Naive thymus-derived CD4-positive, alpha-beta T cell (primary cell): ENCODE results near the gene TUBGCP6. TPM values are rescaled to one million over a fixed set of nuclear protein-coding genes. Genes with fewer than 3 reads are reported as not detected.

ENCODE experiments used
- ATAC-seq: fragments of 150-1000 bp; cut with Tn5 transposase; 2 replicates; pipeline ENCODE4 v1.10.0; 2021; ENCODE audit warnings: mild to moderate bottlenecking, moderate library complexity
- CTCF ChIA-PET: fragments of 350-600 bp; sonication (Branson Sonifier 250); formaldehyde crosslinking; loops from one replicate; lab custom pipeline; 2021; ENCODE audit warnings: antibody characterized with exemption; lab: Charles Lee
- POLR2A ChIA-PET: fragments of 350-600 bp; sonication (Branson Sonifier 250); formaldehyde crosslinking; loops from one replicate; lab custom pipeline; 2021; ENCODE audit warnings: antibody characterized with exemption, inconsistent platforms; lab: Charles Lee
- DNase-seq, 9 donors: peaks; one replicate each; pipeline versions ENCODE4 v3.0.0 to v3.0.0-alpha.2; 2020 to 2022; ENCODE audit warnings: mixed read lengths in 1 of 9
- H3K27ac ChIP-seq: one replicate; pipeline ENCODE4 v1.7.0; 2013; ENCODE audit warnings: mild to moderate bottlenecking, low read depth, low read length, moderate library complexity
- H3K27me3 ChIP-seq, 2 donors: one replicate each; pipeline ENCODE4 v1.7.0; 2013; ENCODE audit warnings: low read length in 2 of 2, mild to moderate bottlenecking in 2 of 2, moderate library complexity in 2 of 2; ENCODE audit not compliant: control insufficient read depth in 2 of 2, insufficient read depth in 2 of 2
- H3K36me3 ChIP-seq, 3 experiments: 1 replicate in 2 of 3; 2 replicates in 1 of 3; pipeline ENCODE4 v1.7.0; 2013; ENCODE audit warnings: low read length in 3 of 3, mild to moderate bottlenecking in 3 of 3, moderate library complexity in 1 of 3; ENCODE audit not compliant: insufficient read depth in 3 of 3, control insufficient read depth in 2 of 3
- H3K4me1 ChIP-seq, 2 donors: one replicate each; pipeline ENCODE4 v1.7.0; 2013; ENCODE audit warnings: low read length in 2 of 2, mild to moderate bottlenecking in 2 of 2, moderate library complexity in 1 of 2; ENCODE audit not compliant: control insufficient read depth in 2 of 2, insufficient read depth in 2 of 2
- H3K4me3 ChIP-seq: 2 replicates; pipeline ENCODE4 v1.7.0; 2013; ENCODE audit warnings: mild to moderate bottlenecking, low read length
- H3K9me3 ChIP-seq, 3 experiments: 1 replicate in 2 of 3; 2 replicates in 1 of 3; pipeline ENCODE4 v1.7.0; 2013; ENCODE audit warnings: low read length in 3 of 3; ENCODE audit not compliant: control insufficient read depth in 2 of 3
- H3K27ac Mint-ChIP-seq, 9 donors: one replicate each; pipeline ENCODE4 v1.8.0; 2020 to 2022; ENCODE audit warnings: mixed read lengths in 9 of 9, mild to moderate bottlenecking in 8 of 9, moderate library complexity in 5 of 9, inconsistent platforms in 2 of 9
- H3K27me3 Mint-ChIP-seq, 5 donors: one replicate each; pipeline ENCODE4 v1.8.0; 2021 to 2022; ENCODE audit warnings: mixed read lengths in 5 of 5, mild to moderate bottlenecking in 1 of 5
- H3K36me3 Mint-ChIP-seq, 5 donors: one replicate each; pipeline ENCODE4 v1.8.0; 2020 to 2022; ENCODE audit warnings: mixed read lengths in 5 of 5, mild to moderate bottlenecking in 3 of 5, inconsistent platforms in 1 of 5
- H3K4me1 Mint-ChIP-seq, 7 donors: one replicate each; pipeline ENCODE4 v1.8.0; 2020 to 2022; ENCODE audit warnings: mixed read lengths in 7 of 7, mild to moderate bottlenecking in 3 of 7, inconsistent platforms in 1 of 7
- H3K4me3 Mint-ChIP-seq, 10 donors: one replicate each; pipeline ENCODE4 v1.8.0; 2020 to 2022; ENCODE audit warnings: mild to moderate bottlenecking in 10 of 10, mixed read lengths in 10 of 10, moderate library complexity in 6 of 10, inconsistent platforms in 2 of 10
- H3K9me3 Mint-ChIP-seq, 11 donors: one replicate each; pipeline ENCODE4 v1.8.0; 2020 to 2022; ENCODE audit warnings: mixed read lengths in 11 of 11, mild to moderate bottlenecking in 4 of 11, inconsistent platforms in 1 of 11, moderate library complexity in 1 of 11
- intact Hi-C, 2 donors: fragments of 100-400 bp; cut with micrococcal nuclease; formaldehyde crosslinking; loops; one replicate each; pipeline ENCODE4 v1.15.1; 2023
- polyA plus RNA-seq, 2 donors: library from polyadenylated mRNA; unstranded; fragments of 300-500 nt; fragmentation: Illumina TruSeq; gene quantifications; one replicate each; pipeline ENCODE4 v1.2.3, GENCODE V29; 2021
- total RNA-seq, 6 experiments: library from RNA in 5 of 6; stranded (reverse) in 5 of 6; gene quantifications; 1 replicate in 5 of 6; 2 replicates in 1 of 6; pipeline ENCODE4 v1.2.3 and lab custom pipeline; 2021 to 2026

TUBGCP6 gene
- total and polyA plus RNA-seq, 7 experiments from 2014 or later = 15.2 to 146 (median 123) TPM

GRCh38 chr22:50284479-50284878, 39.7 kb upstream of the TUBGCP6 start:
- H3K27ac ChIP-seq = no peak overlapping the region
- ATAC-seq = no peak
- H3K4me3 ChIP-seq = no peak overlapping the region
- DNase-seq = no peak
- ChIA-PET POLR2A (no interaction called here), CTCF (no interaction called here)
- H3K27me3 ChIP-seq = no peaks in the 10 kb centered on the region
- Mint-ChIP-seq H3K4me1 (no peaks in the 10 kb centered on the region), H3K9me3 (no peaks in the 10 kb centered on the region), H3K27ac (no peak overlapping the region), H3K4me3 (no peak overlapping the region), H3K36me3 (no peaks in the 10 kb centered on the region), H3K27me3 (peaks cover 0 to 9% (median 0%) of the 10 kb centered on the region in 5 donors)
- H3K4me1 ChIP-seq = no peaks in the 10 kb centered on the region
- H3K36me3 ChIP-seq = no peaks in the 10 kb centered on the region
- intact Hi-C loops = no loop called here
- no peaks in the 10 kb centered on the region for H3K9me3 ChIP-seq

GRCh38 chr22:50283821-50284220, 39.0 kb upstream of the TUBGCP6 start:
- Mint-ChIP-seq H3K9me3 (no peaks in the 10 kb centered on the region), H3K36me3 (no peaks in the 10 kb centered on the region), H3K27me3 (peaks cover 0 to 3% (median 0%) of the 10 kb centered on the region in 5 donors), H3K4me3 (no peak overlapping the region), H3K27ac (no peak overlapping the region), H3K4me1 (no peaks in the 10 kb centered on the region)
- Histone ChIP-seq H3K27ac (no peak overlapping the region), H3K9me3 (no peaks in the 10 kb centered on the region), H3K36me3 (no peaks in the 10 kb centered on the region), H3K4me1 (no peaks in the 10 kb centered on the region), H3K4me3 (no peak overlapping the region), H3K27me3 (no peaks in the 10 kb centered on the region)
- DNase-seq = no peak
- ChIA-PET CTCF (no interaction called here), POLR2A (no interaction called here)
- intact Hi-C loops = no loop called here
- no peak for ATAC-seq

- Histone ChIP-seq H3K27me3 (no peaks in the 10 kb centered on the region), H3K9me3 (no peaks in the 10 kb centered on the region), H3K27ac (no peak overlapping the region), H3K4me3 (no peak overlapping the region), H3K36me3 (no peaks in the 10 kb centered on the region), H3K4me1 (no peaks in the 10 kb centered on the region)
- no peaks in the 10 kb centered on the region for H3K27me3 Mint-ChIP-seq
- POLR2A ChIA-PET = no interaction called here
- H3K4me3 Mint-ChIP-seq = no peak overlapping the region
- ATAC-seq = no peak
- no peaks in the 10 kb centered on the region for H3K4me1 Mint-ChIP-seq
- H3K36me3 Mint-ChIP-seq = no peaks in the 10 kb centered on the region
- H3K27ac Mint-ChIP-seq = no peak overlapping the region
- no peak for DNase-seq
- intact Hi-C loops = no loop called here
- no peaks in the 10 kb centered on the region for H3K9me3 Mint-ChIP-seq
- CTCF ChIA-PET = no interaction called here
These were observed 37.7 kb upstream of the TUBGCP6 start for GRCh38 chr22:50282361-50283155.

- no peak for DNase-seq
- Histone ChIP-seq H3K27me3 (no peaks in the 10 kb centered on the region), H3K9me3 (no peaks in the 10 kb centered on the region), H3K27ac (no peak overlapping the region), H3K4me3 (no peak overlapping the region), H3K36me3 (no peaks in the 10 kb centered on the region), H3K4me1 (no peaks in the 10 kb centered on the region)
- intact Hi-C loops = no loop called here
- no peaks in the 10 kb centered on the region for H3K9me3 Mint-ChIP-seq
- CTCF ChIA-PET = no interaction called here
- no peaks in the 10 kb centered on the region for H3K36me3 Mint-ChIP-seq
- no peaks in the 10 kb centered on the region for H3K4me1 Mint-ChIP-seq
- POLR2A ChIA-PET = no interaction called here
- H3K27me3 Mint-ChIP-seq = no peaks in the 10 kb centered on the region
- no peak for ATAC-seq
- no peak overlapping the region for H3K4me3 Mint-ChIP-seq
- H3K27ac Mint-ChIP-seq = no peak overlapping the region
These were observed 37.1 kb upstream of the TUBGCP6 start for GRCh38 chr22:50281957-50282356.

- Mint-ChIP-seq H3K4me3 (no peak overlapping the region), H3K27me3 (no peaks in the 10 kb centered on the region), H3K36me3 (no peaks in the 10 kb centered on the region), H3K27ac (no peak overlapping the region), H3K9me3 (no peaks in the 10 kb centered on the region), H3K4me1 (no peaks in the 10 kb centered on the region)
- no peak overlapping the region for H3K27ac ChIP-seq
- ChIA-PET POLR2A (no interaction called here), CTCF (no interaction called here)
- no peak for DNase-seq
- intact Hi-C loops = no loop called here
- no peaks in the 10 kb centered on the region for H3K4me1 ChIP-seq
- no peaks in the 10 kb centered on the region for H3K9me3 ChIP-seq
- no peak overlapping the region for H3K4me3 ChIP-seq
- no peaks in the 10 kb centered on the region for H3K36me3 ChIP-seq
- no peak for ATAC-seq
- H3K27me3 ChIP-seq = no peaks in the 10 kb centered on the region
These were observed 36.5 kb upstream of the TUBGCP6 start for GRCh38 chr22:50281384-50281760.

GRCh38 chr22:50280708-50281383, 36.0 kb upstream of the TUBGCP6 start:
- Histone ChIP-seq H3K4me3 (no peak overlapping the region), H3K4me1 (no peaks in the 10 kb centered on the region), H3K27me3 (no peaks in the 10 kb centered on the region), H3K36me3 (no peaks in the 10 kb centered on the region), H3K27ac (no peak overlapping the region), H3K9me3 (no peaks in the 10 kb centered on the region)
- H3K27ac Mint-ChIP-seq = no peak overlapping the region
- H3K9me3 Mint-ChIP-seq = no peaks in the 10 kb centered on the region
- ChIA-PET POLR2A (no interaction called here), CTCF (no interaction called here)
- H3K27me3 Mint-ChIP-seq = no peaks in the 10 kb centered on the region
- no peak overlapping the region for H3K4me3 Mint-ChIP-seq
- no peaks in the 10 kb centered on the region for H3K36me3 Mint-ChIP-seq
- no peak for ATAC-seq
- no peak for DNase-seq
- peaks cover 0 to 2% (median 0%) of the 10 kb centered on the region in 7 donors for H3K4me1 Mint-ChIP-seq
- intact Hi-C loops = no loop called here
